Globus pallidus (tissue), 1 donor: ENCODE data around the gene SGCA.
A peak's percentile ranks its signal among the peaks of the same experiment; 100 is the strongest.

Source experiments
- DNase-seq: peaks from one replicate; pipeline ENCODE4 v3.0.0-alpha.2; 2015; ENCODE audit warnings: low spot score

SGCA gene

DNA sequence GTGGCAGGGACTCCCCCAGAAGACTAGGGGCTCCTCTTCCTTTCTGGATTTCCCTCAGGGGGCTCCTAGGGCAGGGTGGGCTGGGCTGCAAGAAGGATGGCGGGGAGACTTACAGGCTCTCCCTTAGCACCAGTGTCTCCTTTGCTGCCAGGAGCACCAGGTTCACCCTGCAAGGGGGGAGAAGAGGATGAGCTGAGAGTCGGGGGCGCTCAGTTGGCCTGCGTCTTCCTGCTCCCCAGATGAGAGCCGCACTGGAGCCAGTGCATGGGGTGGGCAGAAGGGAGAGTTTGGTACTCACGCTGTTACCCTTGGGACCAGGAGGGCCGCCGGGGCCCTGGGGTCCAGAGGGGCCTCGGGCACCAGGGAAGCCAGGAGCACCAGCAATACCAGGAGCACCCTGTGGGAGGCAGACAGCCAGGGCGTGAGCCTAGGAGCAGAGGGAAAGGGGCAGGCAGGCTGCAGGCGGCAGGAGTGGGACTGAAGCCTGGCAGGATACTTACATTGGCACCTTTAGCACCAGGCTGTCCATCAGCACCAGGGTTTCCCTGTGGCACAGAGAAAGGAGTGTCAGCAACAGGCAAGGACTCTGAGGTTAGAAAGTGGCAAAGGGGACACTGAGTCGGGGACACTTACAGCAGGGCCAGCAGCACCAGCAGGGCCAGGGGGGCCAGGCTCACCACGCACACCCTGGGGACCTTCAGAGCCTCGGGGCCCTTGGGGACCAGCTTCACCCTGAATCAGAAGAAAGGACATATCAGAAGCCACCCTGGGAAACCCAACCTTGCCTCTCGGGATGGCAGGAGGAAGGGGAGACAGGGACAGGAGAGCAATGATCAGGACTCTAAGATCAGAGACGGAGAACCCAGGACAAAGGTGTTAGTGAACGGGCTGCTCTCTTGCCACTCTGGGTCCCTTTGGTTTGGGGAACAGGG is 29.4 kb downstream of the SGCA start:
- DNase-seq = no peak

- no peak for DNase-seq
Measured at GRCh38 chr17:50196036-50196435, 30.2 kb downstream of the SGCA start.

DNA sequence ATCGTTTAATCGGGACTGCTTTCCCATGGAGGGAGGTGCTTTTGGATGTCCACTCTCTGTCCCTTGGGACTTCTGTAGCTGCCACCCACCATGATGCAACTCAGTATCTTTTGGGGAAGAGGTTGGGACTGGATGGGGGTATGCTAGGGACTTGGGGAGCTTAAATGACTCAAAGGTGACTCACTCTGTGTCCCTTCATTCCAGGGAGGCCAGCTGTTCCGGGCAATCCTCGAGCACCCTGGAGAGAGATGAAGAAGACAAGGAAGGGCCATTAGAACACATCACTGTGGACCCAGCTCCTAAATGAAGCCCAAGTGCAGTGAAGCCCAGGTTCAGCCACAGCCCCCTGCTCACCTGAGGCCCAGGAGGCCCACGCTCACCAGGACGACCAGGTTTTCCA is 31.0 kb downstream of the SGCA start:
- DNase-seq = no peak

- DNase-seq = peak; percentile 33
Measured at GRCh38 chr17:50198026-50198669, 32.3 kb downstream of the SGCA start.

DNA sequence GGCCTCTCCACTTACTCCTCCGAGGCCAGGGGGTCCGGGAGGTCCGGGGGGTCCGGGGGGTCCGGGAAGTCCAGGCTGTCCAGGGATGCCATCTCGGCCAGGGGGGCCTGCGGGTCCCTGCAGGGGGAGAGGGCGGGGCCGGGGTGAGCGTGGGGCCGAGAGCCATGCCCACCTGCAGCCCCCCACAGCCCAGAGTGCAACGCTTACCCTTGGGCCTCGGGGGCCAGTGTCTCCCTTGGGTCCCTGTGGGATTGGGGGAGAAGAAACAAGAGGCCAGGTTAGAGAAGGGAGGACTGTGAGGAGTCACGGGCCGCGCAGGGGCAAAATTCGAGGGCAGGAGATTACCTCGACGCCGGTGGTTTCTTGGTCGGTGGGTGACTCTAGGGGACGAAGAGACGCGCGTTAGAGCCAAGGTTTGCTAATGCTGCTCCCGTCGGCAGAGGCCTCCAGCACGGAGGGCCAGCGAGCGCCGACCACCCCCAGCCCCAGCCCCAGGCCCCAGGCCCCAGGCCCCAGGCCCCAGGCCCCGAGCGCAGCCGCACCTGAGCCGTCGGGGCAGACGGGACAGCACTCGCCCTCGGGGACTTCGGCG is 33.5 kb downstream of the SGCA start:
- DNase-seq = no peak

DNA sequence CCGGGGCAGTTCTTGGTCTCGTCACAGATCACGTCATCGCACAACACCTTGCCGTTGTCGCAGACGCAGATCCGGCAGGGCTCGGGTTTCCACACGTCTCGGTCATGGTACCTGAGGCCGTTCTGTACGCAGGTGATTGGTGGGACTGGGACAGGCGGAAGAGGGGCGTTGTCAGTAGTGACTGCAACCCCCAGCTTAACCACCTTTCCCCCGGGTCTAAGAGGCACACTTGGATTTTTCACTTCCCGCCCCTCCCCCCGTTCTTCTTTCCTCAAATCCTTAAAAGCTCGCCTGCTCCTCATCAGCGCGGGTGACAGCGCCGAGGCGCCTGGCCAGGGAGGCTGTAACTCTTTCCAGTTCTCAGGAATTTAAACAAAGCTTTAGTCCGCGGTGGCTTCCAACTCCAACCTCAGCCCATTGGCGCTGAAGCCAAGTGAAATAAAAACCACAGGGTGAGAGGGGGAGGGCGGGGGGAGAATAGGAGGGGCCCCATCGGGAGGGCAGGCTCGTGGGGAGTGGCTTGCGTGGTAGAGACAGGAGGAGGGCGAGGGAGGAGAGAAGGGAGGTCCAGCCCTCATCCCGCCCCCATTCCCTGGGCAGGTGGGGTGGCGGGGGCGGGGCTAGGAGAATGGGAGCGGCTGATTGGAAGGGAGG is 34.1 kb downstream of the SGCA start:
- peak; percentile 26 for DNase-seq

DNA sequence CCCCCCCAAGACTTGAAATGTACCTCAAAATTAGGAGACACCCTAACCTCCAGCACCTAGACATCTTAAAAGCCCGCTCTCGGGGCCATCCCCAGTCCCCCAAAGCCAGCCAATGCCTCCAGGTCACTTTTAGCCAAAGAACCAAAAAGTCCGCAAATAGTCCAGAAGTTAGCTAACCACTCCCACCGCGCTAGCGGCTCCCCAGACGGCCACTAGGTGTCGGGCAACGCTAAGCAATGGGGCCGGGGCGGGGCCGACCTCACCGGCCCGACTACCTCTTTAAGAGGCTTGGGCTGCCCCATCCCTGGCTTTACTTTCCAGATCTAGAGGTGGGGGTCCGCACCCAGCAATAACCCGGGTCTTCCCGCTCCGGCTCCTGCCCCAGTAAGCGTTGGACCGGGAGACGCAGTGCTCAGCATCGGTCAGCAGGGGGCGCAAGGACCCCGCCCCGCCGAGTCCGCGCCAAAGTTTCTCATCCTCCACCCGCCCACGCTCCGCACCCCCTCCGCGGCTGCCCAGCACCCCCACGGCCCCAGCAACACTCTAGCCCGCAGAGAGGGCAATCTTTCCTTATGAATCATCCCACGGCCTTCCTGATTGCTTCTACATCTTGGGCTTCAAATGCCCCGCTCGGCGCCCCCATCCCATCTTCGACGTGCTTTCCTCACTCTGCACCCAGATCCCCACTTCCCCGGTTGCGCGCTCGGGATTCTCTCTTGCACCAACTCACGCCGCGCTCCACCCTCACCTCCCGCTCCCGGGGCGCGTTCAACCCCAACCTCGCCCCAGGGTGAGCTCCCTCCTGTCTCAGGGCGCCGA is 34.9 kb downstream of the SGCA start:
- peak; percentile 51 for DNase-seq

GRCh38 chr17:50201276-50201854 is 35.6 kb downstream of the SGCA start, which contains the start of gene COL1A1:
Gene COL1A1, minus strand, starts transcription at chr17:50201631. Its CDS starts 118 bp downstream, at chr17:50201513.
- no peak for DNase-seq

GRCh38 chr17:50203086-50203485 is 37.3 kb downstream of the SGCA start:
- DNase-seq = no peak

GRCh38 chr17:50203604-50204345 is 38.0 kb downstream of the SGCA start:
- no peak for DNase-seq

DNA sequence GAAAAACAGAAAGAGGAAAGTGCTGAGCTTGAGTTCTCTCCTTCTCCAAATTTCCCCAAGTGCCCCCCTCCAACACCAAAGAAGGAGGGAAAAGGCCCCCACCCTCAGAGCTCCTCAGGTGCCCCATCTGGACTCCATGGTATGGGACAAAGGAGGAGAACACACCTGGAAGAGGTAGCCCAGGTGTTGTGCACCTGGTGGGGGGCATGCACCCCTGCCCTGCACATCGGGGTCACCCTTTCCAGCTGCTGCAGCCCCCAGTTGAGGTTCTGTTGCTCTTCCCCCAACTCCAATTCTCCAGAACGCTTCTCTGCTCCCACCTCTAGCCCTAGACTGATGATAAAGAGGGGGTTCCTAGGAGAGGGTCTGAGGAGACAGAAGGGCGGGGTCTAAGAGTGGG is 38.6 kb downstream of the SGCA start:
- no peak for DNase-seq

- DNase-seq = no peak
Measured at GRCh38 chr17:50205111-50205962, 39.5 kb downstream of the SGCA start.

DNA sequence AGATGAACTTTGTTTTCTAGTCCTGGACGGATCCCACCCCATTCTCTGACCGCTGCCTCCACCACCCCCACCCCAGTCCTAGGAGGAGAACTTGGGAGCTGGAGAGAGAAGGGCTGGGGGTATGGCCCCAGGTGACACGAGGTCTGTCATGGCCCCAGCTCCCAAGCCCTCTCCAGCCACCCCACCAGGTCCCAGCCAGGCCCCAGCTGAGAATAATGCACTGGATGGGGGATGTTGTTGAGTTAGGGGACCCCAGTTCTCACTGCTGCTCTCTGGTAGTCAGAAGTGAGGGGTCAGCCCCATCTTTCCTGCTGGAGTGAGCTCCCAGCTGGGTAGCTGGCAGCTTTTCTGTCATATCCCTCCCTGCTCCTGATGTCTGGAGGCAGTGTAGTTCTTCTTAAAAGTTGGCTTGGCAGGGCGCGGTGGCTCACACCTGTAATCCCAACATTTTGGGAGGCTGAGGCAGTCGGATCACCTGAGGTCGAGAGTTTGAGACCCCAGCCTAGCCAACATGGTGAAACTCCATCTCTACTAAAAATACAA is 40.2 kb downstream of the SGCA start:
- no peak for DNase-seq

DNA sequence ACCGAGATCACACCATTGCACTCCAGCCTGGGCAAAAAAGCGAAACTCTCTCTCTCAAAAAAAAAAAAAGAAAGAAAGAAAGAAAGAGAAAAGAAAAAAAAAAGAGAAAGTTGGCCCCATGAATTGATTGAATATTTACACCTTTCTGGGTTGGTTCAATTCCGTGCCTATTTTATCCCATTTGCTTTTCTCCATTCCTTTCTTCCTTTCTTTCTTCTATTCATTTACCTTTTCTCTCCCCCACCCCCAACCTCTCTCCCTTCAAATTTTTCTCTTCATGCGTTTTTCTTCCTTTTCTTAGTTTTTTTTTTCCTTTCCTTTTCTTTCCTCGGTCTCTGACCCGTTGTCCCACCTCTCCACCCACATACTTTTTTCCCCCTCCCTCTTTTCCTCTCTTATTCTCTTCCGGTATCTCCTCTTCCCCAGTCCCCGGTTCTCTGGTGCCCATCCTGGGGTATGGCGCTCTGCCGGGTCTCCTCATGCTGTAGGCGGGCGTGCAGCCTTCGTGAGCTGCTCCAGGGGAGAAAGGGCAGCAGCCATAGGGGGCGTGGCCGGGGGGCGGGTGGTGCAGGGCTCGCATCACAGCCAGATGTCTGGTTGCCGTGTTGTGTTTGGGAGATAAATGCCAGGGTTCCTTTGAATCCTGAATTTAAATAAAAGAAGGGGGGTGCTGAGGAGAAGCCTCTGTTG is 40.9 kb downstream of the SGCA start:
- no peak for DNase-seq

DNA sequence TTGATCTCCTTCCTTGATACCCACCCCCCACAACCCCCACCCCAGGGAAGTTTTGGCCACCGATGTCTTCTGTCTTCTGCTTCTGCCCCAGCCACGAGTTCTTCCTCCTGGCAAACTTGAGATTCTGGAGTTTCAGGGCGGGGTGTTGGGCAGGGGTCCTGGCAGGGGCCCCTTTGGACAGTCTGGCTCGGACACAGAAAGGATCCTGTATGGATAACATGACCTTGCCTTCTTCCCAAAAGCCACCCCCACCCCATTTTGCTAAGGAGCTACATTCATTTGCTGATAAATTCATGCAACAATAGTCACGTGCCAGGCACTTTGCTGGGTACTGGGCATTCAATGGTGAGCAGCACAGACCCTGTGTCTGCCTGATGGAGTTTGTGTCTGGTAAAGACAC is 41.5 kb downstream of the SGCA start:
- no peak for DNase-seq

GRCh38 chr17:50207792-50208567 is 42.2 kb downstream of the SGCA start:
- DNase-seq = no peak

- no peak for DNase-seq
Measured at GRCh38 chr17:50208611-50209061, 42.8 kb downstream of the SGCA start.

DNA sequence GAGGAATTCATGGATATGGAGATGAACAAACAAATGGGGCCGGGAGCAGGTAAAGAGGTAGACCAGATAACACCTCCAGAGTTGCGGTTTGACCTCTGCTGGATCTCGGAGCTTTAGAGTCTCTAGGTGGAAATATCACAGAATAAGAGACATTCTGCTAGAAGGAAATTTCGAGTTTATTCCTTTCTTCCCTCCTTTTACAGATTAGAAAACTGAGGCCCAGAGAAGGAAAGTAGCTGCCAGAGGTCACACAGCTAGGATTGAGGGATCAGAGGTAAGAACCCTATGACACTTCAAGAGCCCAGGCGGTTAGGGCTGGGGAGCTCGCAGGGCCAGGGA is 43.3 kb downstream of the SGCA start:
- DNase-seq = no peak
